GM23338 (cell line): ENCODE measurements around the gene LCN6. TPM values are rescaled to one million over a fixed set of nuclear protein-coding genes. Genes with fewer than 3 reads are reported as not detected.

ENCODE experiments used
- CREB1 ChIP-seq: fragments of 250-450 bp; sonication (Bioruptor Pico); IDR thresholded peaks from 2 replicates; pipeline ENCODE4 v1.5.0; 2020; ENCODE audit warnings: low read depth, mild to moderate bottlenecking, moderate library complexity
- CTCF ChIP-seq, 2 experiments: fragments of 200-600 bp in 1 of 2; sonication (generic) in 1 of 2; conservative IDR thresholded peaks; 2 replicates each; pipeline versions ENCODE4 v1.5.1 to v1.6.1; 2016 to 2017; ENCODE audit warnings: antibody characterized with exemption in 2 of 2, low read depth in 2 of 2, mild to moderate bottlenecking in 2 of 2, moderate library complexity in 1 of 2
- ZNF331 ChIP-seq: fragments of 250-450 bp; sonication (Bioruptor Pico); IDR thresholded peaks from 2 replicates; pipeline ENCODE4 v1.5.0; 2020; ENCODE audit warnings: low read depth, mild to moderate bottlenecking, moderate library complexity
- microRNA-seq: library from miRNA; unstranded; fragments of <30 nt; microRNA quantifications from one replicate; pipeline ENCODE4, GENCODE V29; 2017
- polyA plus RNA-seq: library from polyadenylated mRNA; unstranded; fragments of >200 nt; fragmentation: Nextera tagmentation; extraction: Ambion mirVana; gene quantifications from 2 replicates; pipeline ENCODE4 v1.2.1, GENCODE V29; 2016
- small RNA-seq: library from RNA; depleted of rRNA; stranded (forward); fragments of <200 nt; gene quantifications from one replicate; pipeline ENCODE3, GENCODE V24; 2014; ENCODE audit warnings: low replicate concordance
- total RNA-seq: library from RNA; depleted of rRNA; stranded (reverse); fragments of >200 nt; shearing (Covaris generic); gene quantifications from 2 replicates; pipeline ENCODE4 v1.2.3, GENCODE V29; 2014; rRNA removed
- TF ChIP-seq, protein P1 (sequence below): IDR thresholded peaks from 2 replicates; pipeline ENCODE4 v1.6.1; 2016; ENCODE audit warnings: antibody characterized with exemption

The LCN6 gene
- total and polyA plus RNA-seq, 2 experiments from 2014 or later: not detected

- TF ChIP-seq CREB1 (no peak), ZNF331 (CRISPR knock-in tag) (no peak), CTCF (conservative IDR thresholded peaks at IDR 0.05; ENCODE audit: low read depth in 2 of 2) (peak; percentile 65 to 96)
- TF ChIP-seq, protein P1, sequence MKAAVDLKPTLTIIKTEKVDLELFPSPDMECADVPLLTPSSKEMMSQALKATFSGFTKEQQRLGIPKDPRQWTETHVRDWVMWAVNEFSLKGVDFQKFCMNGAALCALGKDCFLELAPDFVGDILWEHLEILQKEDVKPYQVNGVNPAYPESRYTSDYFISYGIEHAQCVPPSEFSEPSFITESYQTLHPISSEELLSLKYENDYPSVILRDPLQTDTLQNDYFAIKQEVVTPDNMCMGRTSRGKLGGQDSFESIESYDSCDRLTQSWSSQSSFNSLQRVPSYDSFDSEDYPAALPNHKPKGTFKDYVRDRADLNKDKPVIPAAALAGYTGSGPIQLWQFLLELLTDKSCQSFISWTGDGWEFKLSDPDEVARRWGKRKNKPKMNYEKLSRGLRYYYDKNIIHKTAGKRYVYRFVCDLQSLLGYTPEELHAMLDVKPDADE: no peak
Measured at GRCh38 chr9:136694163-136694871, 54.0 kb downstream of the LCN6 start (continued).

Small RNAs within 50 kb of the gene (microRNA-seq; reads per million reads assigned to microRNA genes)
- gene MIR6722: not detected

Small RNAs within 50 kb of the gene (small RNA-seq; reads per million reads assigned to genes)
- gene ATP6V1G1P3 (not detected), gene MIR6722 (not detected)

Other genes with a start within 250 kb of the LCN6 start
- 78.7 and 97.2 TPM in 2 replicates for gene NOTCH1, start 202.5 kb downstream of the LCN6 start, total RNA-seq
- gene NOTCH1, start 202.5 kb downstream of the LCN6 start, polyA plus RNA-seq: 9.9 and 10.3 TPM in 2 replicates
- gene EGFL7, start 85.6 kb downstream of the LCN6 start, total RNA-seq: 56.1 and 60.8 TPM in 2 replicates
- gene EGFL7, start 85.6 kb downstream of the LCN6 start, polyA plus RNA-seq: 38.2 and 44.4 TPM in 2 replicates
- gene AGPAT2, start 61.1 kb downstream of the LCN6 start, total RNA-seq: 33.3 and 44.7 TPM in 2 replicates
- 31.8 and 34.4 TPM in 2 replicates for gene AGPAT2, start 61.1 kb downstream of the LCN6 start, polyA plus RNA-seq
- 47.2 and 60.0 TPM in 2 replicates for gene DIPK1B, start 36.0 kb downstream of the LCN6 start, total RNA-seq
- gene DIPK1B, start 36.0 kb downstream of the LCN6 start, polyA plus RNA-seq: 18.7 and 24.2 TPM in 2 replicates
- gene LCN10, start 5.6 kb downstream of the LCN6 start, total RNA-seq: 0.45 and 9.8 TPM in 2 replicates
- gene LCN10, start 5.6 kb downstream of the LCN6 start, polyA plus RNA-seq: 0.43 and 0.74 TPM in 2 replicates
- not detected in 2 replicates for gene LCN8, start 9.7 kb upstream of the LCN6 start, total RNA-seq
- not detected in 2 replicates for gene LCN8, start 9.7 kb upstream of the LCN6 start, polyA plus RNA-seq
- gene LCN15, start 16.0 kb upstream of the LCN6 start, total RNA-seq: 0.54 and 0.90 TPM in 2 replicates
- gene LCN15, start 16.0 kb upstream of the LCN6 start, polyA plus RNA-seq: 0.76 and 1.2 TPM in 2 replicates
- 57.0 and 71.4 TPM in 2 replicates for gene TMEM141, start 42.8 kb upstream of the LCN6 start, total RNA-seq
- 90.0 and 90.5 TPM in 2 replicates for gene TMEM141, start 42.8 kb upstream of the LCN6 start, polyA plus RNA-seq
- gene CCDC183, start 47.8 kb upstream of the LCN6 start, total RNA-seq: 1.1 and 2.9 TPM in 2 replicates
- 1.2 and 1.6 TPM in 2 replicates for gene CCDC183, start 47.8 kb upstream of the LCN6 start, polyA plus RNA-seq
- gene RABL6, start 59.4 kb upstream of the LCN6 start, total RNA-seq: 117 and 127 TPM in 2 replicates
- 59.1 and 66.7 TPM in 2 replicates for gene RABL6, start 59.4 kb upstream of the LCN6 start, polyA plus RNA-seq
- 0.12 and 0.49 TPM in 2 replicates for gene AJM1, start 94.0 kb upstream of the LCN6 start, total RNA-seq
- gene AJM1, start 94.0 kb upstream of the LCN6 start, polyA plus RNA-seq: 0.28 and 0.36 TPM in 2 replicates
- 67.1 and 86.2 TPM in 2 replicates for gene PHPT1, start 100.9 kb upstream of the LCN6 start, total RNA-seq
- gene PHPT1, start 100.9 kb upstream of the LCN6 start, polyA plus RNA-seq: 437 and 509 TPM in 2 replicates
- 4.1 and 6.8 TPM in 2 replicates for gene MAMDC4, start 103.8 kb upstream of the LCN6 start, total RNA-seq
- 1.7 and 2.7 TPM in 2 replicates for gene MAMDC4, start 103.8 kb upstream of the LCN6 start, polyA plus RNA-seq
- gene EDF1, start 117.8 kb upstream of the LCN6 start, total RNA-seq: 273 and 326 TPM in 2 replicates
- 793 and 860 TPM in 2 replicates for gene EDF1, start 117.8 kb upstream of the LCN6 start, polyA plus RNA-seq
- 31.5 and 39.9 TPM in 2 replicates for gene TRAF2, start 138.0 kb upstream of the LCN6 start, total RNA-seq
- gene TRAF2, start 138.0 kb upstream of the LCN6 start, polyA plus RNA-seq: 24.8 and 25.4 TPM in 2 replicates
- 102 and 111 TPM in 2 replicates for gene FBXW5, start 196.2 kb upstream of the LCN6 start, total RNA-seq
- 27.0 and 27.9 TPM in 2 replicates for gene FBXW5, start 196.2 kb upstream of the LCN6 start, polyA plus RNA-seq
- gene C8G, start 196.7 kb upstream of the LCN6 start, total RNA-seq: not detected in 2 replicates
- gene C8G, start 196.7 kb upstream of the LCN6 start, polyA plus RNA-seq: not detected in 2 replicates
- gene LCN12, start 203.7 kb upstream of the LCN6 start, total RNA-seq: 0.69 and 2.6 TPM in 2 replicates
- 0.39 and 0.68 TPM in 2 replicates for gene LCN12, start 203.7 kb upstream of the LCN6 start, polyA plus RNA-seq
- 1.9 TPM in 1 of 2 replicates, not detected in the other for gene PTGDS, start 229.0 kb upstream of the LCN6 start, total RNA-seq
- 3.1 and 5.9 TPM in 2 replicates for gene PTGDS, start 229.0 kb upstream of the LCN6 start, polyA plus RNA-seq
- gene LCNL1, start 234.5 kb upstream of the LCN6 start, total RNA-seq: not detected in 2 replicates
- gene LCNL1, start 234.5 kb upstream of the LCN6 start, polyA plus RNA-seq: 0.11 and 0.14 TPM in 2 replicates
- 33.9 and 71.5 TPM in 2 replicates for gene PAXX, start 243.9 kb upstream of the LCN6 start, total RNA-seq
- 86.0 and 88.3 TPM in 2 replicates for gene PAXX, start 243.9 kb upstream of the LCN6 start, polyA plus RNA-seq
- 0.56 TPM in 1 of 2 replicates, not detected in the other for gene CLIC3, start 248.0 kb upstream of the LCN6 start, total RNA-seq
- 0.53 and 0.57 TPM in 2 replicates for gene CLIC3, start 248.0 kb upstream of the LCN6 start, polyA plus RNA-seq